SK-N-SH (cell line): ENCODE data around the gene SAA2.
A peak's percentile ranks its signal among the peaks of the same experiment; 100 is the strongest.

Source experiments
- EP300 ChIP-seq, 2 experiments: IDR thresholded peaks; 2 replicates each; pipeline versions ENCODE4 v1.4.0 to v1.6.1; 2012; ENCODE audit warnings: borderline replicate concordance in 1 of 2, low read depth in 1 of 2, low read length in 1 of 2
- FOXJ3 ChIP-seq: sonication (generic); formaldehyde crosslinking; IDR thresholded peaks from 2 replicates; pipeline ENCODE4 v1.5.1; 2020; ENCODE audit warnings: mild to moderate bottlenecking, missing genetic modification reagents
- GABPA ChIP-seq: IDR thresholded peaks from 2 replicates; pipeline ENCODE4 v1.4.0; 2012; ENCODE audit warnings: low read depth, mild to moderate bottlenecking
- NRF1 ChIP-seq: IDR thresholded peaks from 2 replicates; pipeline ENCODE4 v1.6.1; 2012; ENCODE audit warnings: low read depth, mild to moderate bottlenecking, low read length
- POLR2AphosphoS5 ChIP-seq: IDR thresholded peaks from 2 replicates; pipeline ENCODE4 v1.6.1; 2012; ENCODE audit warnings: low read depth, low read length
- RAD21 ChIP-seq: IDR thresholded peaks from 2 replicates; pipeline ENCODE4 v1.6.1; 2012; ENCODE audit warnings: mild to moderate bottlenecking, low read length
- RCOR1 ChIP-seq: fragments of 150-350 bp; IDR thresholded peaks from 2 replicates; pipeline ENCODE4 v1.6.1; 2017; ENCODE audit warnings: antibody characterized with exemption, low read length
- RFX5 ChIP-seq: IDR thresholded peaks from 2 replicates; pipeline ENCODE4 v1.6.1; 2012; ENCODE audit warnings: mild to moderate bottlenecking, improper control_type of control experiment, low read length
- TAF1 ChIP-seq: IDR thresholded peaks from 2 replicates; pipeline ENCODE4 v1.6.1; 2012; ENCODE audit warnings: low read depth, mild to moderate bottlenecking, low read length, moderate library complexity, borderline replicate concordance
- TF ChIP-seq, protein P1 (sequence below): IDR thresholded peaks from 2 replicates; pipeline ENCODE4 v1.4.0; 2012; ENCODE audit warnings: low read depth
- TF ChIP-seq, protein P2 (sequence below): fragments of 200-600 bp; sonication (generic); IDR thresholded peaks from 2 replicates; pipeline ENCODE4 v1.6.1; 2017; ENCODE audit warnings: antibody characterized with exemption, mild to moderate bottlenecking, moderate library complexity

GRCh38 chr11:18243783-18244362, 4.6 kb downstream of the SAA2 start:
- no peak for TF ChIP-seq POLR2AphosphoS5
- TF ChIP-seq GABPA: no peak
- TF ChIP-seq RCOR1: no peak
- TF ChIP-seq, protein P1, sequence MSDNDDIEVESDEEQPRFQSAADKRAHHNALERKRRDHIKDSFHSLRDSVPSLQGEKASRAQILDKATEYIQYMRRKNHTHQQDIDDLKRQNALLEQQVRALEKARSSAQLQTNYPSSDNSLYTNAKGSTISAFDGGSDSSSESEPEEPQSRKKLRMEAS: no peak
- TF ChIP-seq, protein P2, sequence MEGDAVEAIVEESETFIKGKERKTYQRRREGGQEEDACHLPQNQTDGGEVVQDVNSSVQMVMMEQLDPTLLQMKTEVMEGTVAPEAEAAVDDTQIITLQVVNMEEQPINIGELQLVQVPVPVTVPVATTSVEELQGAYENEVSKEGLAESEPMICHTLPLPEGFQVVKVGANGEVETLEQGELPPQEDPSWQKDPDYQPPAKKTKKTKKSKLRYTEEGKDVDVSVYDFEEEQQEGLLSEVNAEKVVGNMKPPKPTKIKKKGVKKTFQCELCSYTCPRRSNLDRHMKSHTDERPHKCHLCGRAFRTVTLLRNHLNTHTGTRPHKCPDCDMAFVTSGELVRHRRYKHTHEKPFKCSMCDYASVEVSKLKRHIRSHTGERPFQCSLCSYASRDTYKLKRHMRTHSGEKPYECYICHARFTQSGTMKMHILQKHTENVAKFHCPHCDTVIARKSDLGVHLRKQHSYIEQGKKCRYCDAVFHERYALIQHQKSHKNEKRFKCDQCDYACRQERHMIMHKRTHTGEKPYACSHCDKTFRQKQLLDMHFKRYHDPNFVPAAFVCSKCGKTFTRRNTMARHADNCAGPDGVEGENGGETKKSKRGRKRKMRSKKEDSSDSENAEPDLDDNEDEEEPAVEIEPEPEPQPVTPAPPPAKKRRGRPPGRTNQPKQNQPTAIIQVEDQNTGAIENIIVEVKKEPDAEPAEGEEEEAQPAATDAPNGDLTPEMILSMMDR: peak; percentile 88
- peak; percentile 78 for TF ChIP-seq RAD21
- TF ChIP-seq TAF1: no peak
- no peak for TF ChIP-seq EP300 (IDR thresholded peaks at IDR 0.05; ENCODE audit: borderline replicate concordance in 1 of 2, low read depth in 1 of 2, low read length in 1 of 2)
- TF ChIP-seq FOXJ3 (CRISPR knock-in tag): no peak
- TF ChIP-seq NRF1: no peak
- no peak for TF ChIP-seq RFX5
